ENCODE data around the gene GBP6.
"Not testable (repeated sequence)": the region's sequence is repeated elsewhere in the genome, so short reads cannot be mapped to it uniquely, and the experiment has no call there.

Gene GBP6

GRCh38 chr1:89383185-89383584 lies 19.3 kb downstream of the GBP6 start:
- TF ChIP-seq CTCF (IDR thresholded peaks at IDR 0.05; ENCODE audit: control insufficient read depth, extremely low read depth, insufficient read depth) = no peak
- DNase-seq (ENCODE audit: low read depth) = no peak
- H3K4me3 ChIP-seq (ENCODE audit: low read depth, low read length) = no peak overlapping the region

- no peak overlapping the region for H3K4me3 ChIP-seq (ENCODE audit: low read depth, low read length)
- no peak for TF ChIP-seq CTCF (IDR thresholded peaks at IDR 0.05; ENCODE audit: control insufficient read depth, extremely low read depth, insufficient read depth)
- DNase-seq (ENCODE audit: low read depth) = no peak
Measured at GRCh38 chr1:89390707-89391106, 26.8 kb downstream of the GBP6 start.

GRCh38 chr1:89391686-89392085 lies 27.8 kb downstream of the GBP6 start:
- no peak for DNase-seq (ENCODE audit: low read depth)
- no peak overlapping the region for H3K4me3 ChIP-seq (ENCODE audit: low read depth, low read length)
- no peak for TF ChIP-seq CTCF (IDR thresholded peaks at IDR 0.05; ENCODE audit: control insufficient read depth, extremely low read depth, insufficient read depth)

- DNase-seq (ENCODE audit: low read depth) = no peak
- H3K4me3 ChIP-seq (ENCODE audit: low read depth, low read length) = no peak overlapping the region
- TF ChIP-seq CTCF (IDR thresholded peaks at IDR 0.05; ENCODE audit: control insufficient read depth, extremely low read depth, insufficient read depth) = no peak
Measured at GRCh38 chr1:89394851-89395250, 31.0 kb downstream of the GBP6 start.

- no peak for TF ChIP-seq CTCF (IDR thresholded peaks at IDR 0.05; ENCODE audit: control insufficient read depth, extremely low read depth, insufficient read depth)
- DNase-seq (ENCODE audit: low read depth) = no peak
- no peak overlapping the region for H3K4me3 ChIP-seq (ENCODE audit: low read depth, low read length)
Measured at GRCh38 chr1:89396902-89397301, 33.0 kb downstream of the GBP6 start.

- no peak overlapping the region for H3K4me3 ChIP-seq (ENCODE audit: low read depth, low read length)
- DNase-seq (ENCODE audit: low read depth) = no peak
- TF ChIP-seq CTCF (IDR thresholded peaks at IDR 0.05; ENCODE audit: control insufficient read depth, extremely low read depth, insufficient read depth) = no peak
Measured at GRCh38 chr1:89405275-89405929, 41.5 kb downstream of the GBP6 start.

GRCh38 chr1:89407360-89407759 lies 43.5 kb downstream of the GBP6 start:
- DNase-seq (ENCODE audit: low read depth) = no peak
- TF ChIP-seq CTCF (IDR thresholded peaks at IDR 0.05; ENCODE audit: control insufficient read depth, extremely low read depth, insufficient read depth) = no peak
- H3K4me3 ChIP-seq (ENCODE audit: low read depth, low read length) = no peak overlapping the region

- not testable (repeated sequence) for DNase-seq (ENCODE audit: low read depth); H3K4me3 ChIP-seq (ENCODE audit: low read depth, low read length)
Measured at GRCh38 chr1:89407768-89408167, 43.9 kb downstream of the GBP6 start.
